Fibroblast of lung (primary cell): ENCODE results near the gene ACADVL. TPM values are rescaled to one million over a fixed set of nuclear protein-coding genes. Genes with fewer than 3 reads are reported as not detected.
A peak's percentile ranks its signal among the peaks of the same experiment; 100 is the strongest.

Source experiments
- DNase-seq, 2 donors: peaks; one replicate each; pipeline versions ENCODE4 v3.0.0 to v3.0.0-alpha.2; 2010; ENCODE audit warnings: low read depth in 2 of 2
- H2AFZ ChIP-seq: 2 replicates; pipeline ENCODE4 v1.5.1; 2012; ENCODE audit warnings: low read length, control low read depth, inconsistent platforms
- H3K27ac ChIP-seq: 2 replicates; pipeline ENCODE4 v1.5.1; 2011; ENCODE audit warnings: low read length, control low read depth; ENCODE audit not compliant: insufficient read depth
- H3K27me3 ChIP-seq: 2 replicates; pipeline ENCODE4 v1.5.1; 2011; ENCODE audit warnings: mild to moderate bottlenecking, low read length; ENCODE audit not compliant: control insufficient read depth, insufficient read depth
- H3K36me3 ChIP-seq: 2 replicates; pipeline ENCODE4 v1.5.1; 2011; ENCODE audit warnings: low read length; ENCODE audit not compliant: control insufficient read depth, insufficient read depth
- H3K4me1 ChIP-seq: 2 replicates; pipeline ENCODE4 v1.5.1; 2011; ENCODE audit warnings: low read length; ENCODE audit not compliant: control insufficient read depth, insufficient read depth; ENCODE audit errors: extremely low read depth
- H3K4me2 ChIP-seq: 2 replicates; pipeline ENCODE4 v1.5.1; 2011; ENCODE audit warnings: low read length, control low read depth; ENCODE audit not compliant: insufficient read depth; ENCODE audit errors: extremely low read depth
- H3K4me3 ChIP-seq, 4 experiments: fragments of 200-600 bp in 1 of 4; sonication (generic) in 1 of 4; replicated peaks in 1 of 4; 2 replicates each; pipeline ENCODE4 v1.5.1; 2011 to 2016; ENCODE audit warnings: low read length in 4 of 4, low read depth in 3 of 4, mild to moderate bottlenecking in 3 of 4, control low read depth in 2 of 4, inconsistent platforms in 1 of 4, mixed read lengths in 1 of 4; ENCODE audit not compliant: insufficient read depth in 1 of 4; ENCODE audit errors: control extremely low read depth in 1 of 4
- H3K79me2 ChIP-seq: 2 replicates; pipeline ENCODE4 v1.5.1; 2012; ENCODE audit warnings: mild to moderate bottlenecking, low read length, inconsistent platforms; ENCODE audit not compliant: control insufficient read depth, insufficient read depth
- H3K9ac ChIP-seq: 2 replicates; pipeline ENCODE4 v1.5.1; 2011; ENCODE audit warnings: mild to moderate bottlenecking, low read length, control low read depth; ENCODE audit not compliant: insufficient read depth
- H3K9me3 ChIP-seq: 2 replicates; pipeline ENCODE4 v1.5.1; 2012; ENCODE audit warnings: low read depth, low read length; ENCODE audit not compliant: control insufficient read depth, insufficient read depth
- H4K20me1 ChIP-seq: 2 replicates; pipeline ENCODE4 v1.5.1; 2011; ENCODE audit warnings: low read length; ENCODE audit not compliant: control insufficient read depth, insufficient read depth; ENCODE audit errors: extremely low read depth
- EZH2 ChIP-seq: IDR thresholded peaks from 2 replicates; pipeline ENCODE4 v1.5.1; 2012; ENCODE audit warnings: low read length, control low read depth, mild to moderate bottlenecking; ENCODE audit errors: missing control alignments
- polyA plus RNA-seq, 2 donors: library from polyadenylated mRNA; depleted of rRNA in 1 of 2; stranded (reverse) in 1 of 2; unstranded in 1 of 2; fragments of >200 nt; gene quantifications; 2 replicates each; pipeline ENCODE4 v1.2.1, GENCODE V29; 2011 to 2012; ENCODE audit warnings: missing spikeins in 1 of 2
- total RNA-seq: library from RNA; depleted of rRNA; stranded (reverse); fragments of >200 nt; gene quantifications from 2 replicates; pipeline ENCODE4 v1.2.1, GENCODE V29; 2014
- TF ChIP-seq, protein P1 (sequence below), 2 donors: IDR thresholded peaks in 1 of 2; conservative IDR thresholded peaks in 1 of 2; 1 replicate in 1 of 2; 2 replicates in 1 of 2; pipeline ENCODE4 v1.5.1; 2011 to 2012; ENCODE audit warnings: low read length in 2 of 2, control low read depth in 1 of 2, inconsistent platforms in 1 of 2, low read depth in 1 of 2, mild to moderate bottlenecking in 1 of 2

The ACADVL gene
- total and polyA plus RNA-seq, 2 donors (not counting 1 experiment from before 2014, with no cell fraction given): 129 to 313 TPM

DNA sequence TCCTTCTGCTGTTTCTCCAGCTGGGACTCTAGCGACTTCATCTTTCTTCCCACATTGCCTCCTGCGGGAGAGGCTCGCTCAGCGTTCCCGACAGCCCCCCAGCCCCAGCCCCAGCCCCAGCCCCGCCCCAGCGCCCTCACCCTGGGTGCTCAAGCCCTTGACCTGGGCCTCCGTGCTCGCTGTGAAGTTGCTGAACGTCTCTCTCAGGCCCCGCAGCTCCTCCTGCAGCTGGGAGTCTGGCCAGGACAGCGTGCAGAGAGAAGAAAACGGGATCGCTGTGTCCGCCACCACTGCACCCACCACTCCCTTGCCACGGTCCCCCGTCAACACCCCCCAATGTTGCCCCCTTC, 42.9 kb upstream of the ACADVL start:
- H3K4me3 ChIP-seq: peak overlapping the region in 1 of 4 experiments; percentile 64

DNA sequence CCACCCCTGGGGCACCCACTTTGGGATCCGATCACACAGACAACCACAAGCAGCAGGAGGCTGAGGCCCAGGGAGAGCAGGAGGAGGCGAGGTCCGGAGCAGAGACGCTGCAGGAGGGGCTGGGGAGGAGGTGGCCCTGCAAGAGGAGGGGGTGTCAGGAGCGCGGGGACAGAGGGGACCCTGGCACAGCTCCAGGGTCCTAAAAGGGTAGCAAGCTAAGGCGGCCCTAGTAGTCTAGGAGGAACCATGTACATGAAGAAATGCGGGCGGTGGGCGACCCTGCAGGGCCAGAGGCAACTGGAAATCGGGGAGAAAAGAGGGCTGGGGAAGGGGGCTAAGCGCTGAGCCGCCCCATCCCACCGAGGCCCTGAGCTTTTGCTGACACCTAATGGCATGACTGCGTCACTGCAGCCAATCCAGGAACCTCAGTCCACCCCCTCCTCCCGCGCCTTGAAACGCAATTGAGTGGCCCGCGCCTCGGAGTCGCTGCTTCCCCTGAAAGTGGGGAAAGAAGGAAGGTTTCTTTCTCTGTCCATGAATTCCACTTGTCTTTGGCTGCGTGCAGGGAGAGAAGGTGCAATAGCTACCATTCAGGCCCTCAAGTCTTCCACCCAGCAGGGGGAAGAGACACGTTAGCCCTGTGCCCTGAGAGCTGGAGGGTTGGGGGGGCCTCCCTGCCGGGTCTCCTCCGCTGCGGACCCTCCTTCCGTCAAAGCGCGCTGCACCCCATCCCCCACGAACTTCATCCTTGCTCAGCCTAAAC, 42.4 kb upstream of the ACADVL start:
- Histone ChIP-seq H2AFZ (peak overlapping the region; percentile 86), H3K9me3 (no peaks in the 10 kb centered on the region), H3K4me1 (no peaks in the 10 kb centered on the region), H3K4me3 (peak overlapping the region; percentile 48 to 70 (median 56)), H3K27me3 (peaks cover 2% of the 10 kb centered on the region), H3K36me3 (no peaks in the 10 kb centered on the region), H3K79me2 (no peaks in the 10 kb centered on the region), H3K27ac (no peak overlapping the region), H3K4me2 (peak overlapping the region; percentile 98), H4K20me1 (no peaks in the 10 kb centered on the region), H3K9ac (no peak overlapping the region)
- TF ChIP-seq, protein P1, sequence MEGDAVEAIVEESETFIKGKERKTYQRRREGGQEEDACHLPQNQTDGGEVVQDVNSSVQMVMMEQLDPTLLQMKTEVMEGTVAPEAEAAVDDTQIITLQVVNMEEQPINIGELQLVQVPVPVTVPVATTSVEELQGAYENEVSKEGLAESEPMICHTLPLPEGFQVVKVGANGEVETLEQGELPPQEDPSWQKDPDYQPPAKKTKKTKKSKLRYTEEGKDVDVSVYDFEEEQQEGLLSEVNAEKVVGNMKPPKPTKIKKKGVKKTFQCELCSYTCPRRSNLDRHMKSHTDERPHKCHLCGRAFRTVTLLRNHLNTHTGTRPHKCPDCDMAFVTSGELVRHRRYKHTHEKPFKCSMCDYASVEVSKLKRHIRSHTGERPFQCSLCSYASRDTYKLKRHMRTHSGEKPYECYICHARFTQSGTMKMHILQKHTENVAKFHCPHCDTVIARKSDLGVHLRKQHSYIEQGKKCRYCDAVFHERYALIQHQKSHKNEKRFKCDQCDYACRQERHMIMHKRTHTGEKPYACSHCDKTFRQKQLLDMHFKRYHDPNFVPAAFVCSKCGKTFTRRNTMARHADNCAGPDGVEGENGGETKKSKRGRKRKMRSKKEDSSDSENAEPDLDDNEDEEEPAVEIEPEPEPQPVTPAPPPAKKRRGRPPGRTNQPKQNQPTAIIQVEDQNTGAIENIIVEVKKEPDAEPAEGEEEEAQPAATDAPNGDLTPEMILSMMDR (conservative IDR thresholded peaks at IDR 0.05 in 1 of 2, IDR thresholded peaks at IDR 0.05 in 1 of 2; ENCODE audit: low read depth in 1 of 2, low read length in 2 of 2): peak; percentile 62 to 83
- no peak for TF ChIP-seq EZH2
- DNase-seq: peak; percentile 61

More for the DNA sequence above, 42.9 kb upstream of the ACADVL start:
- Histone ChIP-seq H3K36me3 (no peaks in the 10 kb centered on the region), H4K20me1 (no peaks in the 10 kb centered on the region), H3K4me1 (no peaks in the 10 kb centered on the region), H3K4me2 (no peak overlapping the region), H3K27me3 (peaks cover 2% of the 10 kb centered on the region), H2AFZ (no peak overlapping the region), H3K9ac (no peak overlapping the region), H3K9me3 (no peaks in the 10 kb centered on the region), H3K79me2 (no peaks in the 10 kb centered on the region), H3K27ac (no peak overlapping the region)
- TF ChIP-seq, protein P1 (conservative IDR thresholded peaks at IDR 0.05 in 1 of 2, IDR thresholded peaks at IDR 0.05 in 1 of 2; ENCODE audit: low read depth in 1 of 2, low read length in 2 of 2): no peak
- no peak for TF ChIP-seq EZH2
- DNase-seq: no peak

DNA sequence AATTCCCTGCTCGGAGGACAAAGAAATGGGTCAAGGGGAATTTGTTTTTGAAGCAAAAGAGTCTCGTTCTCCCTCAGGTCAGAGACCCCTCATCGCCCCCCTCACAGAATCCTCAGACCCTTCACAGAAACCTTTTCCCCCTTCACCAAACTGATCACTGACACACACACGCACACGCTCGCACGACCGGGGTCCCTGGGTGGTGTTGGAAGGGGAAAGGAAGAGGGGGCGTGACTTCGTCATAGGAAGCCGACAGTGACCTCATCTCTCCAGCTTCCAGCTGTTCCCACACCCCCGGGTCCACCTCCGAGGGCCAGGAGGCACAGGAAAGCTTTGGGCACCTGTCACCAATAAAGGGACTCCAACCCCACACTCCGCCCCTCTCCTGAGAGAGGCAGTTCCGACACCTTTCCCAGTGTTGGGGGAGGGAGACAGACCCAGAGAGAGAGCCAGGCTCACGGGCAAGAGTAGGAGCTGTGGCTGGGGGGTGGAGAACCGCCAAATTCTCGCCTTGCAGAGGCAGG, 41.7 kb upstream of the ACADVL start:
- Histone ChIP-seq H4K20me1 (no peaks in the 10 kb centered on the region), H2AFZ (no peak overlapping the region), H3K4me3 (peak overlapping the region; percentile 48 to 70 (median 56)), H3K4me1 (no peaks in the 10 kb centered on the region), H3K36me3 (no peaks in the 10 kb centered on the region), H3K27me3 (peaks cover 2% of the 10 kb centered on the region), H3K9ac (no peak overlapping the region), H3K27ac (no peak overlapping the region), H3K79me2 (no peaks in the 10 kb centered on the region), H3K9me3 (no peaks in the 10 kb centered on the region), H3K4me2 (peak overlapping the region; percentile 98)
- DNase-seq: peak in 1 of 2 donors; percentile 48
- TF ChIP-seq, protein P1 (conservative IDR thresholded peaks at IDR 0.05 in 1 of 2, IDR thresholded peaks at IDR 0.05 in 1 of 2; ENCODE audit: low read depth in 1 of 2, low read length in 2 of 2): no peak
- TF ChIP-seq EZH2: peak; percentile 62
